K562 (cell line): ENCODE data around the gene TMPRSS7. TPM values are rescaled to one million over a fixed set of nuclear protein-coding genes. Genes with fewer than 3 reads are reported as not detected.

Experiments used
- ATAC-seq: fragments of 200-7000 bp; cut with Tn5 transposase; 3 replicates; pipeline ENCODE4 v1.9.1; 2020; ENCODE audit warnings: moderate library complexity
- BruUV-seq: library from RNA; stranded (reverse); fragments of 400-500 nt; replicated peaks from 2 replicates; lab custom pipeline; 2021; lab: Mats Ljungman, UMichigan
- CTCF ChIA-PET: fragments of 300-600 bp; formaldehyde crosslinking; extraction: SDS; loops from one replicate; lab custom pipeline; 2021; ENCODE audit warnings: low intra/inter-chr PET ratio; lab: Yijun Ruan, JAX
- POLR2A ChIA-PET: fragments of 300-600, 350-650 bp; sonication (Branson Sonifier 250); formaldehyde crosslinking; extraction: SDS; loops from one replicate; lab custom pipeline; 2021; ENCODE audit warnings: antibody characterized with exemption, inconsistent platforms; lab: Yijun Ruan, JAX
- DNase-seq, 4 experiments: peaks; one replicate each; pipeline versions ENCODE4 v3.0.0 to v3.0.0-alpha.2; 2011 to 2018; ENCODE audit warnings: low spot score in 3 of 4, mixed read lengths in 3 of 4; ENCODE audit errors: extremely low read depth in 1 of 4
- FAIRE-seq: peaks from 2 replicates; lab custom pipeline; 2011; peaks lifted over from hg19 to GRCh38; lab: Jason Lieb, UNC
- H2AFZ ChIP-seq: 2 replicates; pipeline ENCODE4 v1.6.0; 2011; ENCODE audit warnings: low read depth, low read length, control low read depth, inconsistent platforms
- H3K27ac ChIP-seq: fragments of 200-600 bp; 3 replicates; pipeline ENCODE4 v1.8.0; 2011; ENCODE audit warnings: low read depth, mild to moderate bottlenecking, control low read depth, inconsistent platforms, low read length, moderate library complexity, mixed read lengths; ENCODE audit errors: extremely low read depth
- H3K27me3 ChIP-seq, 2 experiments: fragments of 300-600 bp in 1 of 2; 2 replicates in 1 of 2; 3 replicates in 1 of 2; pipeline versions ENCODE4 v1.6.0 to v1.8.0; 2011; ENCODE audit warnings: inconsistent platforms in 2 of 2, low read length in 2 of 2, mild to moderate bottlenecking in 1 of 2, mixed read lengths in 1 of 2, moderate library complexity in 1 of 2; ENCODE audit not compliant: control insufficient read depth in 2 of 2, insufficient read depth in 2 of 2
- H3K36me3 ChIP-seq: fragments of 300-600 bp; 3 replicates; pipeline ENCODE4 v1.8.0; 2011; ENCODE audit warnings: mild to moderate bottlenecking, low read length, inconsistent platforms; ENCODE audit not compliant: control insufficient read depth, insufficient read depth
- H3K4me1 ChIP-seq, 2 experiments: fragments of 200-600 bp in 1 of 2; replicated peaks in 1 of 2; 2 replicates in 1 of 2; 3 replicates in 1 of 2; pipeline versions ENCODE4 v1.5.1 to v1.8.0; 2011; ENCODE audit warnings: inconsistent platforms in 2 of 2, low read length in 2 of 2, mild to moderate bottlenecking in 1 of 2, mixed read lengths in 1 of 2, moderate library complexity in 1 of 2; ENCODE audit not compliant: control insufficient read depth in 2 of 2, insufficient read depth in 2 of 2
- H3K4me2 ChIP-seq: 2 replicates; pipeline ENCODE4 v1.6.1; 2011; ENCODE audit warnings: low read length, control low read depth, inconsistent platforms, mixed read lengths; ENCODE audit not compliant: insufficient read depth
- H3K4me3 ChIP-seq: fragments of 200-600 bp; sonication (generic), shearing (Covaris generic); 2 replicates; pipeline ENCODE4 v1.5.1; 2016; ENCODE audit warnings: control low read depth, inconsistent platforms
- H3K79me2 ChIP-seq: fragments of 200-600 bp; 3 replicates; pipeline ENCODE4 v1.8.0; 2011; ENCODE audit warnings: low read length, inconsistent platforms; ENCODE audit not compliant: control insufficient read depth, insufficient read depth
- H3K9ac ChIP-seq, 2 experiments: 2 replicates each; pipeline versions ENCODE4 v1.6.0 to v1.6.1; 2011; ENCODE audit warnings: low read depth in 2 of 2, low read length in 2 of 2, control low read depth in 1 of 2, inconsistent platforms in 1 of 2, mild to moderate bottlenecking in 1 of 2, mixed read lengths in 1 of 2; ENCODE audit not compliant: insufficient read depth in 1 of 2
- H3K9me1 ChIP-seq: one replicate; pipeline ENCODE4 v1.6.0; 2011; ENCODE audit warnings: inconsistent platforms, mild to moderate bottlenecking, low read length, moderate library complexity; ENCODE audit not compliant: control insufficient read depth, insufficient read depth
- H3K9me3 ChIP-seq: replicated peaks from 2 replicates; pipeline ENCODE4 v1.5.1; 2011; ENCODE audit warnings: low read depth, low read length, inconsistent platforms; ENCODE audit not compliant: control insufficient read depth, insufficient read depth
- H4K20me1 ChIP-seq: replicated peaks from 2 replicates; pipeline ENCODE4 v1.6.1; 2011; ENCODE audit warnings: low read length, inconsistent platforms, mixed read lengths; ENCODE audit not compliant: control insufficient read depth, insufficient read depth
- E2F4 ChIP-seq: sonication (generic); formaldehyde crosslinking; IDR thresholded peaks from 2 replicates; pipeline ENCODE4 v1.8.0; 2022; ENCODE audit warnings: mild to moderate bottlenecking, low read depth, missing genetic modification reagents
- E2F8 ChIP-seq: fragments of 450-650 bp; IDR thresholded peaks from 2 replicates; pipeline ENCODE4 v1.7.1; 2018; ENCODE audit warnings: mild to moderate bottlenecking, low read depth; ENCODE audit not compliant: partially characterized antibody
- EHMT2 ChIP-seq: fragments of 450-650 bp; IDR thresholded peaks from 2 replicates; pipeline ENCODE4 v1.6.1; 2018; ENCODE audit warnings: antibody characterized with exemption
- ESRRA ChIP-seq: fragments of 450-650 bp; IDR thresholded peaks from 2 replicates; pipeline ENCODE4 v1.6.1; 2014; ENCODE audit warnings: low read depth, mild to moderate bottlenecking, moderate library complexity, borderline replicate concordance
- GATAD2B ChIP-seq: fragments of 450-650 bp; IDR thresholded peaks from 2 replicates; pipeline ENCODE4 v1.6.1; 2017; ENCODE audit warnings: mild to moderate bottlenecking, borderline replicate concordance
- MEF2D ChIP-seq: conservative IDR thresholded peaks from 2 replicates; pipeline ENCODE4 v1.6.1; 2016; ENCODE audit warnings: low read depth, missing genetic modification characterization, missing compliant biosample characterization
- RBBP5 ChIP-seq: fragments of 200-600 bp; sonication (generic); IDR thresholded peaks from 2 replicates; pipeline ENCODE4 v1.6.1; 2012; ENCODE audit warnings: borderline replicate concordance, mild to moderate bottlenecking, low read length, control low read depth, inconsistent platforms; ENCODE audit not compliant: insufficient read depth, poor library complexity, severe bottlenecking
- RBFOX2 ChIP-seq: fragments of 200-400 bp; formaldehyde crosslinking; IDR thresholded peaks from 2 replicates; pipeline ENCODE4 v1.6.1; 2017; ENCODE audit warnings: low read depth, mild to moderate bottlenecking, low read length, moderate library complexity
- TAF1 ChIP-seq: IDR thresholded peaks from 2 replicates; pipeline ENCODE4 v1.6.1; 2011; ENCODE audit warnings: mild to moderate bottlenecking, low read length, moderate library complexity; ENCODE audit not compliant: insufficient read depth, control insufficient read depth, severe bottlenecking; ENCODE audit errors: extremely low read depth
- TGIF2 ChIP-seq: sonication (generic); formaldehyde crosslinking; IDR thresholded peaks from 2 replicates; pipeline ENCODE4 v1.8.1; 2022; ENCODE audit warnings: mild to moderate bottlenecking, missing genetic modification reagents, moderate library complexity
- TRIM28 ChIP-seq: fragments of 450-650 bp; IDR thresholded peaks from 2 replicates; pipeline ENCODE4 v1.6.1; 2017
- ZC3H11A ChIP-seq: IDR thresholded peaks from 2 replicates; pipeline ENCODE4 v1.6.1; 2012; ENCODE audit warnings: low read depth, low read length, improper control_type of control experiment
- ZNF239 ChIP-seq: fragments of 250-450 bp; sonication (Bioruptor Pico); IDR thresholded peaks from 2 replicates; pipeline ENCODE4 v1.4.0; 2020; ENCODE audit warnings: mild to moderate bottlenecking
- WGBS: fragments of 100-300 bp; shearing (Covaris generic); methylation state at CpG from one replicate; pipeline ENCODE4 v1.1.6; 2016; ENCODE audit warnings: low coverage, mixed read lengths; ENCODE audit not compliant: insufficient coverage; ENCODE audit errors: missing lambda C conversion rate; 5-methylcytosine and 5-hydroxymethylcytosine counted together
- in situ Hi-C: fragments of 300-500 bp; cut with MboI; formaldehyde crosslinking; loops from 4 replicates; pipeline ENCODE4 v1.15.0; 2018; ENCODE audit warnings: inconsistent platforms, mixed read lengths
- intact Hi-C: fragments of 100-400 bp; cut with micrococcal nuclease; formaldehyde crosslinking; loops from 2 replicates; pipeline ENCODE4 v1.14.2; 2022
- polyA plus RNA-seq, 8 experiments: library from polyadenylated mRNA; depleted of rRNA in 4 of 8; stranded (reverse) in 5 of 8; unstranded in 3 of 8; fragments of >200 nt; fragmentation: Nextera tagmentation in 2 of 8; fragmentation: Illumina TruSeq in 1 of 8; extraction: Ambion mirVana in 2 of 8; extraction: Trizol in 1 of 8; gene quantifications; 2 replicates each; pipeline versions ENCODE4 v1.2.1 to v1.2.3, GENCODE V29; 2011 to 2014; ENCODE audit warnings: inconsistent platforms in 1 of 8, missing spikeins in 1 of 8
- total RNA-seq, 7 experiments: library from RNA; depleted of rRNA in 6 of 7; stranded (reverse); fragments of >200 nt in 6 of 7; fragmentation: Illumina TruSeq in 2 of 7; extraction: Trizol in 2 of 7; gene quantifications; 2 replicates each; pipeline versions ENCODE4 v1.2.1 to v1.2.3, GENCODE V29; 2011 to 2021; ENCODE audit warnings: low replicate concordance in 1 of 7
- TF ChIP-seq, protein P1 (sequence below), 3 experiments: fragments of 200-800 bp in 1 of 3; sonication (Bioruptor generic) in 1 of 3; sonication (generic) in 1 of 3; formaldehyde crosslinking in 1 of 3; IDR thresholded peaks; 2 replicates each; pipeline versions ENCODE4 v1.6.1 to v1.8.0; 2016 to 2022; ENCODE audit warnings: mild to moderate bottlenecking in 2 of 3, missing compliant biosample characterization in 2 of 3, missing genetic modification characterization in 2 of 3, missing genetic modification reagents in 1 of 3
- TF ChIP-seq, protein P2 (sequence below): fragments of 250-450 bp; sonication (Bioruptor Pico); IDR thresholded peaks from 2 replicates; pipeline ENCODE4 v1.8.0; 2021; ENCODE audit warnings: moderate library complexity, mild to moderate bottlenecking, inconsistent platforms

Gene TMPRSS7
- total and polyA plus RNA-seq, 9 of the 15 experiments (the other 6 are each of a cell fraction or from before 2014, with no cell fraction given) = not detected

DNA sequence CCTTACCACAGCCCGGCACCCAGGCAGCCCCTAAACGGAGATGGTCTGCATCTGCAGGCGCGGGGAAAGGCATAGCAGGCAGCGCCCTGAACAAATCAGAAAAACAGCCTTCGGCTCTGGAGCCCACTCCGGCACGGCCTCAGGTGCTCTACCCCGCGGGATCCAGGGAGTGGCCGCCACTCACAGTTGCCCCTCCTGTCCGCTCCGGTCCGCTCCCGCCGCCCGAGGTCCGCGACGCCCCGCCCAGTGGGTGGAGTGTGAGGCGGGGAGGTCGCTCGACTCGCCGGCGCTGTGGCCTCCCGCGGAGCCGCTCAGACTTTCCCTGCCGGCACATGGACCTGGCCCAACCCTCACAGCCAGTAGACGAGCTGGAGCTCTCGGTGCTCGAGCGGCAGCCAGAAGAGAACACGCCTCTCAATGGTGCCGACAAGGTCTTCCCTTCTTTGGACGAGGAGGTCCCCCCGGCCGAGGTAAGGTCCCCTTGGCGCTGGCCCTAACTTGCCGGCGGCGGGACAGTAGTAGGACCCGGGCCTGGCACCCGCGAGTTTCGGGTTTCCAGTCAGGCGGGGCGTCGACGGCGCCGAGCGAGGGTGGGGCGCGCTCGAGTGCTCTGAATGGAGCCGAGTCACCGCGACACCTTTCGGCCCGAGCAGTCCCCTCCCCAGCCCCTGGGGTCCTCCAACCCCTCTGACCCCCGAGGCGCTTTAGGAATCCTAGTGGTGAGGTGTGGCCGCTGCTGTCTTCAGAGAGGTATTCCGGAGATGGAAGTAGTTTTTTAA lies 51.7 kb downstream of the TMPRSS7 start, which contains the start of gene C3orf52:
C3orf52 (plus strand) TSS at position 314 of the 779 bp plus-strand sequence; CDS start at position 333, 19 bp downstream.
- DNase-seq = peak; percentile 80 to 88 (median 86)
- Histone ChIP-seq H3K4me1 (peaks cover 5 to 13% of the 10 kb centered on the region in 2 experiments; a peak in 4 of 5 replicates), H3K9ac (peak within 1 kb of the TSS; percentile 69 to 93), H4K20me1 (no peaks in the 10 kb centered on the region), H2AFZ (peak within 1 kb of the TSS; percentile 96), H3K4me3 (peak within 1 kb of the TSS; percentile 45), H3K9me1 (no peaks in the 10 kb centered on the region), H3K27ac (peak within 1 kb of the TSS; percentile 65), H3K9me3 (no peaks in the 10 kb centered on the region), H3K36me3 (no peaks in the 10 kb centered on the region), H3K27me3 (no peaks in the 10 kb centered on the region), H3K4me2 (peak within 1 kb of the TSS; percentile 73), H3K79me2 (no peaks in the 10 kb centered on the region)
- no TSS peak for BruUV-seq
- under 1% methylated on average over 34 of the region's 67 CpGs for WGBS
- intact Hi-C loops (no loop called here), in situ Hi-C loops (no loop called here)
- peak; percentile 74 for FAIRE-seq
- ChIA-PET POLR2A (no interaction called here), CTCF (no interaction called here)
- ATAC-seq = peak; percentile 98
- TF ChIP-seq, protein P1, sequence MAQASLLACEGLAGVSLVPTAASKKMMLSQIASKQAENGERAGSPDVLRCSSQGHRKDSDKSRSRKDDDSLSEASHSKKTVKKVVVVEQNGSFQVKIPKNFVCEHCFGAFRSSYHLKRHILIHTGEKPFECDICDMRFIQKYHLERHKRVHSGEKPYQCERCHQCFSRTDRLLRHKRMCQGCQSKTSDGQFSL (CRISPR knock-in tag; IDR thresholded peaks at IDR 0.05) = no peak
- TF ChIP-seq, protein P1 (tag; IDR thresholded peaks at IDR 0.05) = no peak
- TF ChIP-seq MEF2D (tag) (no peak), GATAD2B (no peak), EHMT2 (no peak), ESRRA (0 out of 2 replicates have a peak, but pooled peaks have one; percentile 12), ZNF239 (CRISPR knock-in tag) (no peak), E2F8 (no peak), E2F4 (CRISPR knock-in tag) (no peak), TGIF2 (CRISPR knock-in tag) (no peak), TAF1 (peak; percentile 34), RBBP5 (no peak), RBFOX2 (peak; percentile 88), TRIM28 (no peak), ZC3H11A (no peak)
- TF ChIP-seq, protein P2, sequence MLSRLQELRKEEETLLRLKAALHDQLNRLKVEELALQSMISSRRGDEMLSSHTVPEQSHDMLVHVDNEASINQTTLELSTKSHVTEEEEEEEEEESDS = no peak
